Central memory CD8-positive, alpha-beta T cell (primary cell): ENCODE measurements around the gene RAB27B.

Source experiments
- ATAC-seq: fragments of 150-1000 bp; cut with Tn5 transposase; replicated peaks from 2 replicates; pipeline ENCODE4 v1.10.0; 2022; ENCODE audit warnings: mild to moderate bottlenecking, moderate FRiP score, moderate number of reproducible peaks; ENCODE audit not compliant: poor library complexity, severe bottlenecking; ENCODE audit errors: extremely low read depth
- DNase-seq, 2 donors: peaks; one replicate each; pipeline ENCODE4 v3.0.0; 2021; ENCODE audit warnings: low spot score in 2 of 2
- H3K27ac Mint-ChIP-seq: one replicate; pipeline ENCODE4 v1.8.0; 2022; ENCODE audit warnings: low read depth, mild to moderate bottlenecking, moderate library complexity, mixed read lengths
- H3K27me3 Mint-ChIP-seq: one replicate; pipeline ENCODE4 v1.8.0; 2022; ENCODE audit warnings: mixed read lengths
- H3K36me3 Mint-ChIP-seq: one replicate; pipeline ENCODE4 v1.8.0; 2022; ENCODE audit warnings: mild to moderate bottlenecking, moderate library complexity, mixed read lengths; ENCODE audit not compliant: insufficient read depth
- H3K4me1 Mint-ChIP-seq: one replicate; pipeline ENCODE4 v1.8.0; 2022; ENCODE audit warnings: mixed read lengths
- H3K4me3 Mint-ChIP-seq: one replicate; pipeline ENCODE4 v1.8.0; 2022; ENCODE audit warnings: mild to moderate bottlenecking, moderate library complexity, mixed read lengths
- H3K9me3 Mint-ChIP-seq: one replicate; pipeline ENCODE4 v1.8.0; 2022; ENCODE audit warnings: mixed read lengths

RAB27B gene

GRCh38 chr18:54824761-54825160 lies 3.5 kb upstream of the RAB27B start:
- H3K4me1 Mint-ChIP-seq: peaks cover 12% of the 10 kb centered on the region
- H3K36me3 Mint-ChIP-seq: peaks cover 5% of the 10 kb centered on the region
- H3K4me3 Mint-ChIP-seq: no peak overlapping the region
- H3K27me3 Mint-ChIP-seq: no peaks in the 10 kb centered on the region
- H3K27ac Mint-ChIP-seq: no peak overlapping the region
- DNase-seq (no peak), ATAC-seq (no peak)
- no peaks in the 10 kb centered on the region for H3K9me3 Mint-ChIP-seq

GRCh38 chr18:54825601-54826344 lies 2.5 kb upstream of the RAB27B start:
- peaks cover 5% of the 10 kb centered on the region for H3K36me3 Mint-ChIP-seq
- H3K27ac Mint-ChIP-seq: no peak overlapping the region
- H3K4me1 Mint-ChIP-seq: peaks cover 12% of the 10 kb centered on the region
- H3K9me3 Mint-ChIP-seq: no peaks in the 10 kb centered on the region
- H3K27me3 Mint-ChIP-seq: no peaks in the 10 kb centered on the region
- H3K4me3 Mint-ChIP-seq: no peak overlapping the region
- no peak for ATAC-seq
- no peak for DNase-seq

- peak overlapping the region; percentile 89 for H3K4me3 Mint-ChIP-seq
- H3K36me3 Mint-ChIP-seq: peaks cover 5% of the 10 kb centered on the region
- H3K27ac Mint-ChIP-seq: peak overlapping the region; percentile 86
- ATAC-seq (peak; percentile 59), DNase-seq (no peak)
- H3K4me1 Mint-ChIP-seq: peaks cover 17% of the 10 kb centered on the region
- H3K27me3 Mint-ChIP-seq: no peaks in the 10 kb centered on the region
- peaks cover 8% of the 10 kb centered on the region for H3K9me3 Mint-ChIP-seq
Observed at GRCh38 chr18:54828986-54829385, 709 bp downstream of the RAB27B start.

GRCh38 chr18:54829856-54830255 lies 1.6 kb downstream of the RAB27B start:
- H3K27ac Mint-ChIP-seq: no peak overlapping the region
- H3K4me3 Mint-ChIP-seq: no peak overlapping the region
- H3K4me1 Mint-ChIP-seq: peaks cover 17% of the 10 kb centered on the region
- peaks cover 7% of the 10 kb centered on the region for H3K36me3 Mint-ChIP-seq
- peaks cover 8% of the 10 kb centered on the region for H3K9me3 Mint-ChIP-seq
- no peak for ATAC-seq
- H3K27me3 Mint-ChIP-seq: no peaks in the 10 kb centered on the region
- DNase-seq: no peak

GRCh38 chr18:54830260-54830659 lies 2.0 kb downstream of the RAB27B start:
- DNase-seq (no peak), ATAC-seq (no peak)
- H3K36me3 Mint-ChIP-seq: peaks cover 7% of the 10 kb centered on the region
- no peaks in the 10 kb centered on the region for H3K27me3 Mint-ChIP-seq
- peaks cover 8% of the 10 kb centered on the region for H3K9me3 Mint-ChIP-seq
- no peak overlapping the region for H3K27ac Mint-ChIP-seq
- H3K4me1 Mint-ChIP-seq: peaks cover 17% of the 10 kb centered on the region
- H3K4me3 Mint-ChIP-seq: no peak overlapping the region

- H3K27me3 Mint-ChIP-seq: no peaks in the 10 kb centered on the region
- no peak overlapping the region for H3K4me3 Mint-ChIP-seq
- ATAC-seq: no peak
- H3K9me3 Mint-ChIP-seq: peaks cover 8% of the 10 kb centered on the region
- peaks cover 21% of the 10 kb centered on the region for H3K4me1 Mint-ChIP-seq
- H3K36me3 Mint-ChIP-seq: peaks cover 7% of the 10 kb centered on the region
- H3K27ac Mint-ChIP-seq: no peak overlapping the region
- no peak for DNase-seq
Observed at GRCh38 chr18:54830866-54831265, 2.6 kb downstream of the RAB27B start.

- ATAC-seq: no peak
- H3K27me3 Mint-ChIP-seq: no peaks in the 10 kb centered on the region
Observed at GRCh38 chr18:54835944-54836343, 7.7 kb downstream of the RAB27B start.

GRCh38 chr18:54843314-54843713 lies 15.0 kb downstream of the RAB27B start:
- Mint-ChIP-seq H3K9me3 (no peaks in the 10 kb centered on the region), H3K4me1 (no peaks in the 10 kb centered on the region), H3K4me3 (no peak overlapping the region), H3K36me3 (no peaks in the 10 kb centered on the region), H3K27me3 (no peaks in the 10 kb centered on the region), H3K27ac (no peak overlapping the region)
- DNase-seq (no peak), ATAC-seq (no peak)

More at GRCh38 chr18:54835944-54836343, 7.7 kb downstream of the RAB27B start:
- Mint-ChIP-seq H3K9me3 (peaks cover 8% of the 10 kb centered on the region), H3K36me3 (peaks cover 2% of the 10 kb centered on the region), H3K4me1 (peaks cover 13% of the 10 kb centered on the region), H3K27ac (no peak overlapping the region), H3K4me3 (no peak overlapping the region)
- no peak for DNase-seq

- Mint-ChIP-seq H3K9me3 (no peaks in the 10 kb centered on the region), H3K4me3 (no peak overlapping the region), H3K36me3 (no peaks in the 10 kb centered on the region), H3K27ac (no peak overlapping the region), H3K27me3 (no peaks in the 10 kb centered on the region), H3K4me1 (no peaks in the 10 kb centered on the region)
- no peak for ATAC-seq
- no peak for DNase-seq
Observed at GRCh38 chr18:54845787-54846186, 17.5 kb downstream of the RAB27B start.

- Mint-ChIP-seq H3K4me3 (no peak overlapping the region), H3K36me3 (no peaks in the 10 kb centered on the region), H3K27ac (no peak overlapping the region), H3K9me3 (no peaks in the 10 kb centered on the region), H3K4me1 (peaks cover 11% of the 10 kb centered on the region), H3K27me3 (no peaks in the 10 kb centered on the region)
- DNase-seq: no peak
- no peak for ATAC-seq
Observed at GRCh38 chr18:54848121-54848520, 19.8 kb downstream of the RAB27B start.

GRCh38 chr18:54849683-54850082 lies 21.4 kb downstream of the RAB27B start:
- Mint-ChIP-seq H3K36me3 (no peaks in the 10 kb centered on the region), H3K9me3 (no peaks in the 10 kb centered on the region), H3K27ac (no peak overlapping the region), H3K27me3 (no peaks in the 10 kb centered on the region), H3K4me3 (no peak overlapping the region), H3K4me1 (peaks cover 12% of the 10 kb centered on the region)
- DNase-seq: no peak
- no peak for ATAC-seq

- Mint-ChIP-seq H3K36me3 (no peaks in the 10 kb centered on the region), H3K4me3 (no peak overlapping the region), H3K27ac (no peak overlapping the region), H3K4me1 (peaks cover 12% of the 10 kb centered on the region), H3K27me3 (no peaks in the 10 kb centered on the region), H3K9me3 (no peaks in the 10 kb centered on the region)
- DNase-seq (no peak), ATAC-seq (no peak)
Observed at GRCh38 chr18:54850598-54850997, 22.3 kb downstream of the RAB27B start.

GRCh38 chr18:54852780-54853675 lies 24.8 kb downstream of the RAB27B start:
- H3K27me3 Mint-ChIP-seq: no peaks in the 10 kb centered on the region
- no peaks in the 10 kb centered on the region for H3K36me3 Mint-ChIP-seq
- peaks cover 12% of the 10 kb centered on the region for H3K4me1 Mint-ChIP-seq
- DNase-seq (no peak), ATAC-seq (no peak)
- H3K27ac Mint-ChIP-seq: no peak overlapping the region
- no peaks in the 10 kb centered on the region for H3K9me3 Mint-ChIP-seq
- H3K4me3 Mint-ChIP-seq: peak overlapping the region; percentile 23
